SK-N-MC (cell line): ENCODE results near the gene PCGF3.

Source experiments
- EZH2 ChIP-seq: fragments of 200-600 bp; sonication (generic); IDR thresholded peaks from one replicate; pipeline ENCODE4 v1.6.1; 2017; ENCODE audit warnings: antibody characterized with exemption
- FOXP2 ChIP-seq: optimal IDR thresholded peaks from 2 replicates; pipeline ENCODE3; 2011; ENCODE audit warnings: mild to moderate bottlenecking, moderate library complexity; ENCODE audit not compliant: insufficient read depth; ENCODE audit errors: extremely low read length, control extremely low read depth
- POLR2AphosphoS5 ChIP-seq: IDR thresholded peaks from 2 replicates; pipeline ENCODE4 v1.6.1; 2012; ENCODE audit warnings: mild to moderate bottlenecking, low read depth, low read length, borderline replicate concordance

GRCh38 chr4:666822-667544, 38.6 kb upstream of the PCGF3 start:
- TF ChIP-seq EZH2 (no peak), POLR2AphosphoS5 (no peak), FOXP2 (no peak)
